Measurements from ENCODE around the gene MAGI1. TPM values are rescaled to one million over a fixed set of nuclear protein-coding genes. Genes with fewer than 3 reads are reported as not detected.

The MAGI1 gene
- polyA plus RNA-seq, 6 donors from 2014 or later = 0.08 TPM; not detected in 5

- Mint-ChIP-seq H3K9me3 (peaks cover 0 to 4% (median 0%) of the 10 kb centered on the region in 7 donors), H3K36me3 (no peaks in the 10 kb centered on the region), H3K4me1 (no peaks in the 10 kb centered on the region), H3K27me3 (no peaks in the 10 kb centered on the region), H3K4me3 (no peak overlapping the region), H3K27ac (no peak overlapping the region)
- ATAC-seq (ENCODE audit: low read depth in 2 of 2) (no peak), DNase-seq (no peak)
Observed at GRCh38 chr3:65824166-65824565, 214.6 kb downstream of the MAGI1 start.

GRCh38 chr3:65820600-65820999 lies 218.1 kb downstream of the MAGI1 start:
- H3K27me3 Mint-ChIP-seq = peaks cover 0 to 3% (median 0%) of the 10 kb centered on the region in 3 donors
- H3K36me3 Mint-ChIP-seq = no peaks in the 10 kb centered on the region
- peaks cover 0 to 4% (median 0%) of the 10 kb centered on the region in 7 donors for H3K9me3 Mint-ChIP-seq
- H3K4me1 Mint-ChIP-seq = no peaks in the 10 kb centered on the region
- no peak overlapping the region for H3K27ac Mint-ChIP-seq
- no peak for ATAC-seq (ENCODE audit: low read depth in 2 of 2)
- no peak overlapping the region for H3K4me3 Mint-ChIP-seq
- no peak for DNase-seq

DNA sequence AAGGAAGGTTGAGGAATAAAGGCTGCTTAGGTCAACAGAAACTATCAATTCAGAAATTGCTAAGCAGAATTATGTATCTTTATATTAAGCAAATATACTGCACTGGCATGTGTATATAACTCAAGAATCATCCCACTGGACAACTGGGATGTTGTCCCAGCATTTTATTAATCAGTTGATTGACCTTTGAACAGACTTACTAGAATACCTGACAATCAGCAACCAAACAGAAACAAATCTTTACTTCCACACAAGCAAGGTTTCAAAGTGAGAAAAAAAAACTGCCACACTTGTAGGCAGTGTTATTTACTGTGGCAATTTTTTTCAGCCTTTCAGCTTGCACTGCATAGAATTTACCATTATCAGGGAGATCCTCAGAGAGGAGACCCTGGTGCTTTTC lies 218.8 kb downstream of the MAGI1 start:
- no peak for ATAC-seq (ENCODE audit: low read depth in 2 of 2)
- H3K27me3 Mint-ChIP-seq = peaks cover 0 to 3% (median 0%) of the 10 kb centered on the region in 3 donors
- no peaks in the 10 kb centered on the region for H3K36me3 Mint-ChIP-seq
- no peak overlapping the region for H3K27ac Mint-ChIP-seq
- no peak for DNase-seq
- H3K4me3 Mint-ChIP-seq = no peak overlapping the region
- peaks cover 0 to 4% (median 0%) of the 10 kb centered on the region in 7 donors for H3K9me3 Mint-ChIP-seq
- H3K4me1 Mint-ChIP-seq = no peaks in the 10 kb centered on the region

DNA sequence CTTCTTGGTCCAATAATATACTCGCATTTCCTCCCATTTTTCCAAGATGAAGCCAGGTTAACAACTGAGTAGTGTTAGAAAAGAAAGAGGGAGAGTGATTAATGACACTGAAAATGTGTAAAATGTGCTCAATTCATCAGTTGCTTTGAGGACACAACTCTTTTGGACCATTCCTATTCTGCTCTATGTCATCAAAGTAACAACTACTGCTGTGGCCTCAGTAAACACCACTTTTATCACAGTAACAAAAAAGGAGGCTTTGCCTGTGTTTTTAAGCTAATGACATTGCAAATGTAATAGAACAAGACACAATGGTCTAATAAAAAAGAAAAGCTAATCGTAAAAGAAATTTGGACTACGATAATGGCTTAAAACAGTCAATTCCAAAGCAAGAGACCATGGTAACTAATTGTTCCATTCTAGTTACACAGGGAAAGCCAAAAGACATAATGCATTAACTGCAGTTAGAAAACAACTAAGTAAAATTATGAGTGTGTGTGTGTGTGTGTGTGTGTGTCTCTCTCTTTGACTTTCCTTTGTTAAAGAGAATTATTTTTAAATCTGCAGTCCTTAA lies 221.1 kb downstream of the MAGI1 start:
- peaks cover 0 to 3% (median 0%) of the 10 kb centered on the region in 3 donors for H3K27me3 Mint-ChIP-seq
- no peak for ATAC-seq (ENCODE audit: low read depth in 2 of 2)

GRCh38 chr3:65816208-65816607 lies 222.5 kb downstream of the MAGI1 start:
- DNase-seq (no peak), ATAC-seq (ENCODE audit: low read depth in 2 of 2) (no peak)
- H3K4me3 Mint-ChIP-seq = no peak overlapping the region
- H3K9me3 Mint-ChIP-seq = peaks cover 0 to 2% (median 0%) of the 10 kb centered on the region in 7 donors
- H3K27ac Mint-ChIP-seq = no peak overlapping the region
- no peaks in the 10 kb centered on the region for H3K36me3 Mint-ChIP-seq
- no peaks in the 10 kb centered on the region for H3K4me1 Mint-ChIP-seq
- H3K27me3 Mint-ChIP-seq = peaks cover 0 to 3% (median 0%) of the 10 kb centered on the region in 3 donors

More for the DNA sequence above, 221.1 kb downstream of the MAGI1 start:
- no peaks in the 10 kb centered on the region for H3K36me3 Mint-ChIP-seq
- peaks cover 0 to 4% (median 0%) of the 10 kb centered on the region in 7 donors for H3K9me3 Mint-ChIP-seq
- no peak overlapping the region for H3K4me3 Mint-ChIP-seq
- no peak overlapping the region for H3K27ac Mint-ChIP-seq
- DNase-seq = no peak
- H3K4me1 Mint-ChIP-seq = no peaks in the 10 kb centered on the region

- no peak overlapping the region for H3K4me3 Mint-ChIP-seq
- ATAC-seq (ENCODE audit: low read depth in 2 of 2) (no peak), DNase-seq (no peak)
- H3K4me1 Mint-ChIP-seq = no peaks in the 10 kb centered on the region
- peaks cover 0 to 3% (median 0%) of the 10 kb centered on the region in 7 donors for H3K9me3 Mint-ChIP-seq
- no peaks in the 10 kb centered on the region for H3K36me3 Mint-ChIP-seq
- H3K27me3 Mint-ChIP-seq = peaks cover 0 to 3% (median 0%) of the 10 kb centered on the region in 3 donors
- H3K27ac Mint-ChIP-seq = no peak overlapping the region
Observed at GRCh38 chr3:65814845-65815578, 223.7 kb downstream of the MAGI1 start.

DNA sequence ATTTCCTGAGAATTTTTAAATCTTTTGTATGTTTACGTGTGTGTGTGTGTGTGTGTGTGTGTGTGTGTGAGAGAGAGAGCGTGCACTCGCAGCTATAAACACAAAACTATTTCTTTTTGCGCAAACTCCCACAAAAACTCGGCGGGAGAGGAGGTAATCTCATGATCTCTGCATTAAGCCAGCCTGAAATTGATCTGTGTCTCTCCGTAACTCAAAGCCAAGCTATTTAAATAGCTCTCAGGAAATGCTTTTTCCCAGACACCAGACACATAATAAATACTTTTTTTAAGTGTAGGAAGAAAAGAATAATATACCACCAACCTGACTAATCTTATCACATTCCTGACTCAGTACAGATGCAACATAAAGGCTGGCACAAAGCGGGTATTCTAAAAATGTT lies 226.8 kb downstream of the MAGI1 start:
- DNase-seq (no peak), ATAC-seq (ENCODE audit: low read depth in 2 of 2) (no peak)
- H3K27me3 Mint-ChIP-seq = peaks cover 0 to 3% (median 0%) of the 10 kb centered on the region in 3 donors
- H3K4me1 Mint-ChIP-seq = no peaks in the 10 kb centered on the region
- no peak overlapping the region for H3K4me3 Mint-ChIP-seq
- H3K36me3 Mint-ChIP-seq = no peaks in the 10 kb centered on the region
- no peak overlapping the region for H3K27ac Mint-ChIP-seq
- H3K9me3 Mint-ChIP-seq = peaks cover 0 to 12% (median 3%) of the 10 kb centered on the region in 7 donors

- ATAC-seq (ENCODE audit: low read depth in 2 of 2) (no peak), DNase-seq (no peak)
- no peak overlapping the region for H3K27ac Mint-ChIP-seq
- peak overlapping the region in 1 of 8 donors; percentile 54 for H3K4me3 Mint-ChIP-seq
- H3K27me3 Mint-ChIP-seq = peaks cover 0 to 3% (median 0%) of the 10 kb centered on the region in 3 donors
- no peaks in the 10 kb centered on the region for H3K4me1 Mint-ChIP-seq
- peaks cover 0 to 12% (median 3%) of the 10 kb centered on the region in 7 donors for H3K9me3 Mint-ChIP-seq
- no peaks in the 10 kb centered on the region for H3K36me3 Mint-ChIP-seq
Observed at GRCh38 chr3:65811086-65811761, 227.5 kb downstream of the MAGI1 start.

DNA sequence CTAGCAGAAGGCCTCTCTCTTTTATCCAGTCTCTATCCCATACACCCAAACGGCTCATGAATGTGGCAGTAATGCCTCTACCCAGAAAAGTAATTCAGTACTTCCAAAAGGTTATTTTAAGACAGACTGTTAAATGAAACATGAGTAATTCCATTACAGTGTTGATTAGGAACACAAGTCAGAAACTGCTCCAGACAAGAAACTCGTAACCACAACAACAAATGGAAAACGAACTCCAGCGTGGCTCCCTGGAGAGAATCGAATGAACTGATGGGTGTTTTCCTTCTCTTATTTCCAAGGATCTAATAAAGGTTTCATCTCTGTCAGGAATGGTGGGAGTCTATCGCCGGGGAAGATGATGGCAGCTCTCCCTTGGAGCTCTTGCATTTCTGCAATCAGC lies 228.4 kb downstream of the MAGI1 start:
- DNase-seq (no peak), ATAC-seq (ENCODE audit: low read depth in 2 of 2) (no peak)
- no peak overlapping the region for H3K27ac Mint-ChIP-seq
- H3K4me1 Mint-ChIP-seq = no peaks in the 10 kb centered on the region
- H3K9me3 Mint-ChIP-seq = peaks cover 2 to 12% (median 5%) of the 10 kb centered on the region in 7 donors
- no peaks in the 10 kb centered on the region for H3K36me3 Mint-ChIP-seq
- H3K4me3 Mint-ChIP-seq = no peak overlapping the region
- no peaks in the 10 kb centered on the region for H3K27me3 Mint-ChIP-seq

- no peak overlapping the region for H3K4me3 Mint-ChIP-seq
- no peak overlapping the region for H3K27ac Mint-ChIP-seq
- H3K4me1 Mint-ChIP-seq = no peaks in the 10 kb centered on the region
- DNase-seq = no peak
- peaks cover 2 to 15% (median 6%) of the 10 kb centered on the region in 7 donors for H3K9me3 Mint-ChIP-seq
- no peak for ATAC-seq (ENCODE audit: low read depth in 2 of 2)
- H3K27me3 Mint-ChIP-seq = no peaks in the 10 kb centered on the region
- no peaks in the 10 kb centered on the region for H3K36me3 Mint-ChIP-seq
Observed at GRCh38 chr3:65809641-65810150, 229.0 kb downstream of the MAGI1 start.

GRCh38 chr3:65808824-65809223 lies 229.9 kb downstream of the MAGI1 start:
- Mint-ChIP-seq H3K27ac (no peak overlapping the region), H3K4me3 (peak overlapping the region in 1 of 8 donors; percentile 47), H3K9me3 (peaks cover 5 to 15% (median 8%) of the 10 kb centered on the region in 7 donors), H3K4me1 (no peaks in the 10 kb centered on the region), H3K36me3 (no peaks in the 10 kb centered on the region), H3K27me3 (no peaks in the 10 kb centered on the region)
- DNase-seq = no peak
- no peak for ATAC-seq (ENCODE audit: low read depth in 2 of 2)

DNA sequence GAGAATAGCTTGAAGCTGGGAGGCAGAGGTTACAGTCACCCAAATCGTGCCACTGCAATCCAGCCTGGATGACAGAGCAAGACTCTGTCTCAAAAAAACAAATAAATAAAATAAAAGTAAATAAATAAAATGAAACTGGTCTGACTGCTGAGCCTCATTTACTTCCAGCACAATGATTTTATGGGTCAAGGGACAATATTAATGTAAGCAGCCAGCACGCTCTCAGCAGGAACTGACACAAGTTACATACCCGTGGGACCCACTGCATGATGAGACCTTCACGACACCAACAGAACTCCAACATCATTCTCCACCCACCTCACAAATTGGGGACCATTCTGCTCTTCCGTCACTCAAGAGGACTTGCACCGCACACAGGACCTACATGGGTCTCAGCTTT lies 230.3 kb downstream of the MAGI1 start:
- Mint-ChIP-seq H3K27ac (no peak overlapping the region), H3K4me1 (no peaks in the 10 kb centered on the region), H3K36me3 (no peaks in the 10 kb centered on the region), H3K4me3 (no peak overlapping the region), H3K27me3 (no peaks in the 10 kb centered on the region), H3K9me3 (peaks cover 5 to 15% (median 8%) of the 10 kb centered on the region in 7 donors)
- no peak for ATAC-seq (ENCODE audit: low read depth in 2 of 2)
- no peak for DNase-seq

- Mint-ChIP-seq H3K4me3 (no peak overlapping the region), H3K27ac (peak overlapping the region in 1 of 6 donors; percentile 21), H3K36me3 (no peaks in the 10 kb centered on the region), H3K9me3 (peaks cover 5 to 15% (median 8%) of the 10 kb centered on the region in 7 donors), H3K27me3 (no peaks in the 10 kb centered on the region), H3K4me1 (no peaks in the 10 kb centered on the region)
- no peak for DNase-seq
- no peak for ATAC-seq (ENCODE audit: low read depth in 2 of 2)
Observed at GRCh38 chr3:65807225-65807624, 231.5 kb downstream of the MAGI1 start.
